GM10266 (cell line): Measurements from ENCODE around the gene LAMP1.

Experiments used
- DNase-seq: peaks from one replicate; pipeline ENCODE4 v3.0.0; 2012; ENCODE audit errors: extremely low spot score
- CTCF ChIP-seq: IDR thresholded peaks from 2 replicates; pipeline ENCODE4 v1.5.1; 2012; ENCODE audit warnings: mild to moderate bottlenecking, low read depth; ENCODE audit not compliant: control insufficient read depth, insufficient read depth; ENCODE audit errors: missing control alignments

The LAMP1 gene

GRCh38 chr13:113359571-113359970, 62.5 kb downstream of the LAMP1 start:
- DNase-seq: no peak
- TF ChIP-seq CTCF: no peak

- no peak for TF ChIP-seq CTCF
- no peak for DNase-seq
Measured at GRCh38 chr13:113360446-113360845, 63.4 kb downstream of the LAMP1 start.

- no peak for TF ChIP-seq CTCF
- peak; percentile 72 for DNase-seq
Measured at GRCh38 chr13:113361406-113361805, 64.4 kb downstream of the LAMP1 start.

- TF ChIP-seq CTCF: no peak
Measured at GRCh38 chr13:113364311-113364889, 67.4 kb downstream of the LAMP1 start.

GRCh38 chr13:113364901-113365582, 68.0 kb downstream of the LAMP1 start:
- DNase-seq: no peak
- no peak for TF ChIP-seq CTCF

More at GRCh38 chr13:113364311-113364889, 67.4 kb downstream of the LAMP1 start:
- peak; percentile 87 for DNase-seq

GRCh38 chr13:113365583-113365970, 68.5 kb downstream of the LAMP1 start:
- TF ChIP-seq CTCF: no peak
- DNase-seq: no peak

- DNase-seq: no peak
- TF ChIP-seq CTCF: no peak
Measured at GRCh38 chr13:113365971-113366588, 69.0 kb downstream of the LAMP1 start.
